ENCODE data around the gene QPCT.
"Not testable (repeated sequence)": the region's sequence is repeated elsewhere in the genome, so short reads cannot be mapped to it uniquely, and the experiment has no call there.

The QPCT gene

DNA sequence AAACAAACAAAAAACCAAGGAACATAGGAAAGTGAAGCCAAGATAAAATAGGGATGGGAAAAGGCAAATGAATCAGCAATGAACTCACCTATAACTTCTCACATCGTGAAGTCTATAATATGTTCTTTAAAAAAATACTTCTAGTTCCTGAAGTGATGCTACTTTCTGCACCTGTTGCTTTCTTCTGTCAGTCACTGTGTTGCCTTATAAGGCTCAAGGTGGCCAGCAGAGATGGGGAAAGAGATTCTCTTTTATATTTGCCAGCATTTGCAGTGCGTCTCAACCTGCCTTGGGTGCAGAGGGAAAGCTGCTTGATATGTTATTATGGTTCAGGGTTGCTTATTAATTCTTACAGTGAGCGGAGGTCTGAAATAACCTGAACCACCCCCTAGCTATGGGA is 14.0 kb downstream of the QPCT start:
- DNase-seq (ENCODE audit: low spot score), result no peak

DNA sequence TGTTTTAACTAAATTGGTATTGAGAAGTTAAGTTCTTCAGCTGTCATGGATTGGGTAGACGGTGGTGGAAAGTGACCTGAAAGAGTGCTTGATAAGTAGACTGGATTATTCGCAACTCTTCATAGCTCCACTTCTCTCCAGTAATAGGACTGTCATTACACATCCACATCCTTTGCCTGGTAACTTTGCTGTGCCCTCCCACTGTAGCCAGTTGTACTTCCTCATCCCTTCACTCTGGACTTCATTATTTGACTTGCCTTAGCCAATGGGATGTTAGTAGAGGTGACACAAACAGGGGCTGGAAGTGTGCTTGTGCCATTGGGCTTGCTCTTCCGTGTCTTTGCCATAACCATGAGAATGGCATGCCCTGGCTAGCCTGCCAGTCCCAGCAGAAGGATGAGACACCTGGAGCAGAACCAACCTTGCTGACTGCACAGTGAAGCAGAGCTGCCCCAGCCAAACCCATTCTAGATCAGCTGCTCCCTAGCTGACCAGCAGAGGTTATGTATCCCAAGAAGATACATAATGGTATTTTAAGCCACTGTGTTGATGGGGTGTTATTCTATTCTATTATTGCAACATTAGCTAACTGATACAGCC is 16.9 kb downstream of the QPCT start:
- DNase-seq (ENCODE audit: low spot score), result peak; percentile 33

DNA sequence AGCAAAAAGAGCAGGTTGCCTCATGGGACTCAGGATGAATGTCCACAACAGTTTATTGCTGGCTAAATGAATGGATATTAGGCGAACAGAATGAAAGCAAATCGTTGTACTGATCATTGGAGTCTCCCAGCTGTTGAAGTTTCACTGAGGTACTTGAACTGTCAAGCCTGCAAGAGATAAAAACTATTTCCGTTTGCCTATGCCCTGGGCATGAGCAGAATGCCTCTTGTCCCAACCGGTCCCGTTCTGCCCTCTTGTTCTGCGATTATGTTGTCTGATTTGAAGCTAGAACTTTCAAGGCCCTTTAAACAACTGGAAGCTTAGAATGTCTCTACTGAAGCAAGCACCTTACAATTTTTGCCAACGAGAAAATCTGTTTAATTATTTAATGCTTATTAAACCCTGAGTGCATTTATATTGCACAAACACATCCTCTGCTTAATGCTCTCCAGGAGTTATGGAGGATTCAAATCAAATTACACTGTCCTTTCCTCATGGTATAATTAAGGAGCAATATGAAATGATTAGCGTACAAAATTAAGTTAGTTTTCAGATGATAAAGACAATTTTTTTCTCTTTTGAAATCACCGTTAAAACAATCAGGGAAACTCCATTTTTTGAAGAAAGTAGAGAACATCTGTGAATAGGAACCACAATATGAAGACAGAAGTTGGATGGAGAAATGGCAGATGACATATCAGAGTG is 17.7 kb downstream of the QPCT start:
- no peak for DNase-seq (ENCODE audit: low spot score)

DNA sequence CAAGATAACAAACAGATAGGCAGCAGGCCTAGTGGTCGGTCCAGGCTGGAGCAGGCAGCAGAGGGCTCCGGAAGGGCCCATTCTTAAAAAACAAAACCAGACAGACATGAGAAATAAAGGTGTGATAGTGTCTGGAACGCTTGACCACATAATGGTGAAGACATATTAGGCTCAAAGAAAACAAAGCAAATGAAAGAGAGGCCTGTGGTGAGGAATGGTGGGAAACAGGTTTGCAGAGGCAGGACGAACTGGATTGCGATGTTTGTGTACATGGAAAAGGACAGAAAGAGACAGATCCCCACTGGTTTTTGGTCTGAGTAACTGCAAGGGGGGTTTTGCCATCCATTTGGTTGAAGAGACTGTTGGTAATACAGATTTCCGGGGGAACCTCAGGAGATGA is 19.9 kb downstream of the QPCT start:
- DNase-seq (ENCODE audit: low spot score), result no peak

DNA sequence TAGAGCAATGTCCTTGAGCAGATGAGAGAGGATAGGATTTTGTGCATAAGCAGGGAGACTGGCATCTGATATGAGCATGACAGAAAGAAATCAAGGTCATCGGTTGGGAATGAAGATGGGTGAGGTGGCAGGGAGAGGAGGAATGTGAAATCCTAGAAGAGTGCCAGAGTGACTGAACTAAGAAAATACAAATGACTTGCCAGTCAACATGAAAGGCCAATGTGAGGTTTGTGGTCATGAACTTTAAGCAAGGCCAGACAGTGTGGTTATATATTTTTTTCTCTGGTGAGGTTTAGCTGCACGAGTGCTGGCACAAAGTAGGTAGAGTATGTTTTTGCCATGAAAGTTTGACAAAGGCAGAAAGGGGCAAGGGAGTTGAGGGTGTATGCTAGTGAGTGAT is 21.2 kb downstream of the QPCT start:
- peak; percentile 80 for DNase-seq (ENCODE audit: low spot score)

DNA sequence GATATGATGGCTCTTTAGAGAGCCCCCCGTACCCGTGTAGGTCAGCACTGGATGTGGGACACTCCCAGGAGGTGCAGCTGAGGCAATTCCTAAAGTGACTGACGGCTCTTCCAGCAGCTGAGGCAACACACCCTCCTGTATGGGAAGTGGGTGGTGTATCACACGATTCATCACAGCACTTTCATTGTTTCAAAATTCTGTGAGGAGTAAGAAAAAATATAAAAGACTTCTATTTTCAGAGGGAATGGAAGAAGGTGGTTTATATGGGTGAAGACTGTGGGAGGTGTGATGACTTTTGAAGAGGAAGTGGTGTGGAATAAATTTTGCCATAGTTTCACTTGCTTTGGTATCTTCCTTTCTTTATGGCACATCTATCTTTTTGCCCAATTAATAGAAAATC is 22.3 kb downstream of the QPCT start:
- no peak for DNase-seq (ENCODE audit: low spot score)

DNA sequence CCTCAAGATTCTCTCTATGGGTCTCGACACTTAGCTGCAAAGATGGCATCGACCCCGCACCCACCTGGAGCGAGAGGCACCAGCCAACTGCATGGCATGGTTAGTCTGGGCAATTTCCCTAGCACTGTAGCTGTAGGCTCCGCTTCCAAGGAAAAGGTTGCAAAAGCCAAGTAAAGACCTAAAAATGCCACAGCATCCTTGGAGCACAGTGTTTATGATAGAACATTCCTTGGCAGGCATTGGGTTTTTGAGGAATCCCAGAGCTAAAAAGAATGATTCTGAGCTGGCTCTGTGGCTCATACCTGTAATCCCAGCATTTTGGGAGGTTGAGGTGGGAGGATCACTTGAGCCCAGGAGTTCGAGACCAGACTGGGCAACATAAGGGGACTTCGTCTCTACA is 22.9 kb downstream of the QPCT start:
- DNase-seq (ENCODE audit: low spot score), result no peak

DNA sequence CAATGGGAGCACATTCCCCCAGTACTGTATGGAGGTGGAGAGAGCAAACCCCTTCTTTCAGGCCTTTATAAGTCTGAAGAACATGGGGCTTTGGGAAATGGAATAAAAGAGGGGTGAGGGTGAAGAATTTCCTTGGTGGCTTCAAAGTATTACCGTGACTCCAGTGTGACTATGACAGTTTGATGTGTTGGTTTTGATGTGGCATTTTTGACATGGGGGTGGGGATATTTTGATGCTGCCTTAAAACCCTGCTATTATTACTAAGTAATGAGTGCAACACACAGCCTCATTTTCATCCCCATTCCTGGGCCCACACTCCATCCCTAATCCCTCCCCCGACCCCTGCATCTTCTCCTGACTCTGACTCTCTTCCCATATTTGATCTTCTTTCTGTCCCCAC is 23.6 kb downstream of the QPCT start:
- no peak for DNase-seq (ENCODE audit: low spot score)

DNA sequence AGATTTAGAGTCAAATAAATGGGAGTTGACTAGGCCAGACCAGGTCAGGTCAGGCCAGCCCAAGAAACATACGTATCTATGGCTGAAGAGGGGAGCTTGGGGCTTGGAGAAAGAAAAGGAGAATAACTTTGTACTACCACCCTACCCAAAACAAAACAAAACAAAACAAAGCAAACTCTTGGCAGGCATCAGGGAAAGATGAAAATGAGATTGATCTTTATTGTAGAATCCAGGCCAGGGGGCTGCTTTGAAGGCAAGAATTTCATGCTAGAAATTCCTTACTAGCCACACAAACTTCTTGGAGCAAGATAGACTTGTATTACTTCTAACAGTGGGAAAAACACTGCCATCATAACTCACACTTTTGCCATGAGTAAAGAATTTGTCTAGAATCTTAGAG is 26.2 kb downstream of the QPCT start:
- DNase-seq (ENCODE audit: low spot score), result no peak

DNA sequence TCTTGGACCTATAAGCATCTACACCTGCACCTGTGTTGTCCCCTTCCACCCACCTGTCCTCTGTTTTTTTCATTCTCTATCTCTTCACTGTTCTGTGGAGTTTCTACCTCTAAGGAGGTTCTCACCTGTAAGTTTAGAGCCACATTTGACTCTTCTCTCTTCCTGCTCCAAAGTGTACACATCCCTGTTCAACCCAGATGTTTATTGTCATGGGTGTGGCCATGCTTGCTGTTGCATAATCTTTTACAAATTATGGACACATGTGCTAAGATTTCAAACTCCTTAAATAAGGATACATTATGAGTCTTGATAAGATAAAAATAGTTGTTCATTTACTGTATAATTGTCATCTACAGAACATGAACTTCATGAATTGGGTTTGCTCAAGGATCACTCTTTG is 27.6 kb downstream of the QPCT start:
- no peak for DNase-seq (ENCODE audit: low spot score)

DNA sequence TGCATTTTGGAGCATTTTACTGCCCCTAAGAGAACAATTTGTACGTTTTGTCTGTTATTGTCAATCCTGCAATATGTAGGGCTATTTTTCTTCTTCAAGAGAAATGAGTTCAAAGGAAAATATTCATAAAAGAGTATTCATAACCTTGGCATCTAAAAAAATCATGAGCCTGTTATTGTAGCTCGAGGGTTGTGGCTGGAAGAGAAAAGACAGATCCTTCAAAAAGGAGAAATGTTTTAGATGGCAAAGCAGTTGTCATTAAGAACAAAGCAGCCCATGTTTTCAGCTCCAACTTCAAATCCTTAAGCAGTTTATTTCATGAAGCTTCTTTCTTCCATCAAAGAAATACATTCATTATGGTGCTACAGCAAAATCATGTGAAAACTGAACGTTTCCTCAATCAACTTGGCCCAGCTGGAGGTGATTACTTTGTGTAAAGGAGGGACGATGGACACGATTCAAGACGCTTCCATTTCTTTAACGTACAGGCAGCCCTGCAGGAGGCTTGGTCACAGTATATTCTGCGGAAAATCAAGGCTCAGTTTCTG is 31.4 kb downstream of the QPCT start:
- no peak for DNase-seq (ENCODE audit: low spot score)

DNA sequence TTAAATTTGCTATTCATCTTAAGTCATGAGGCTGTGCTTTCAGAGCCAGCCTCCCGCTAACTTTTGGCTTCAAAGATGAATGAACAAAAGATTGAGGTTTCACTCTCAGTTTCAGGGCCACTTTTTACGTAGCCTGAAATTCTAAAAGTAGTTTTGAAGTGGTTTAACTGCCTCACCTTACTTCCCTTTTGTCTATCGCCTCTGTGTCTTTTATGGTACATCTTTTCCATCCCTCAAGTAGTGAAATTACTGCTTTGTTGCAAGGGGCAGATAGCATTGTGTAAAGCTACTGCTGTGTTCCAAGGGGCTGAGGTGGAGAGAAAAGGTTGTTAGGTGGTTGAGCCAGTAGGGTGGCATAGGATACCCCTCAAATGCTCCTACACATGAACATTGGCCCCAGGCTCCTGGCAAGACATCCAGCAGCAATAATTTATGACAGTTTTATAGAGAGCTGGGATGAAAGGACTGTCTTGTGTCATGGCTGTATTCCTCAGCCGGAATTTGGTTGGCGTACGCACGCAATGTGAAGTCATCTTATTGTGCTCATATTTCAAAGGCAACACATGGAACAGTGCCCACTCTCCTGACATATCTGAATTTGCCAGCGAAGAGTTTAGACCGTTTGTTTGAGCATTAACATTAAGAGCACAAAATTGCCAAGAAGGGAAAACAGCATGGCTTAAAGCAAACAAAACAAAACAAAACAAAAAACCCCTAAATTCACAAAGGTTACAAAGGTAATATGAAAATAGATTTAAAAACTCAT is 32.2 kb downstream of the QPCT start:
- peak; percentile 21 for DNase-seq (ENCODE audit: low spot score)

DNA sequence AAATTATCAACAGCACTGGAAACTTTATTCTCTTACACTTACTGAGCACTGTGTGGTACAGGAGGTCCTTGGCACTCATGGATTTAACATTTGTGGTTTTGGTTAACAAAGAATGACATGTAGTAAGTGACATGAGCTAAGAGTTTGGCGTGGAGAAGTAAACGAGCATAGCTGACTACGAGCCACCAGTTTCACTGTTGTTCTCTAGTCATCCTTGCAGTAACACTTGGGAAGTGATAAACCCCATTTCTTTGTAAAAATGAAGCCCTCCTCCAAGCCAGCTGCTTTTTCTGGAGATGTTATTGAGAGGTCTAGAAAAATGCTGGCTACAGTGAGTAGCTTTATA is 32.7 kb downstream of the QPCT start:
- DNase-seq (ENCODE audit: low spot score), result peak; percentile 52

DNA sequence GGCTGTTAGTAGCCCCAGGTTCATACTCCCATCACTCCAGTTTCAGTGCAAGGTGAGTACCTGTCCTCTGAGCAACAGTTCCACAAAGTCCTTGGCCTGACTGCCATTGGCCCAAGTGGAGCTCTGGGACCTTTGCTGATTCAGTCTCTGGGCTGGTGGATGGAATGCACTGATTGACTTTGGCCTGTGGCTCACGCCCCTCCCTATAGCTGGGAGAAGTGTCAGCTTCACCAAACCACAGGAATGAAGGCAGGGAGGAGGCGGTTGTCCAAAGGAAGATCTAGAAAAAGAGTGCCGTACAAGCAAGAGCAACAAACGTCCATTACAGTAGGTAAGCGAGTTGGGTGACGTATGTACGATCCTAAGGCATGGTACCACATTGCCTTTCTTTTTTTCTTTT is 34.0 kb downstream of the QPCT start:
- DNase-seq (ENCODE audit: low spot score), result peak; percentile 89

DNA sequence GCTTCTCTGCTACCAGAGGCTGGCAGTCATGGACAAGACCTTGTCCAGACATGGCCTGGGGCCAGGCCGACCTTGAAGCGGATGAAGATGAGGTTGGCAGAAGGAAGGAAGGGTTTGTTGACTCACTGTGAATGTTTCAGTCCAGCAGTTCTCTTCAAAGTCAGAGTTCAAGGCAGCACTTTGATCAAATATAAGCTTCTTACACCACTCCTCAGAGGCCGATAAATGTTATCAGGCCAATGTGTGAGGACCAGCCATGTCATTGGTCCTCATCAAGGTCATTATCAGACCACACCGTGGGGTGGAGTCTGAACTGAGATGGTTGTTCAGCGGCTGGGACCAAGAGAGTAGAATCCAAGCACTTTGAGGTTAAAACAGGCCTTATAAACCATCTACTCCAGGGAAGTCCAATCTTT is 35.5 kb downstream of the QPCT start:
- peak; percentile 58 for DNase-seq (ENCODE audit: low spot score)

DNA sequence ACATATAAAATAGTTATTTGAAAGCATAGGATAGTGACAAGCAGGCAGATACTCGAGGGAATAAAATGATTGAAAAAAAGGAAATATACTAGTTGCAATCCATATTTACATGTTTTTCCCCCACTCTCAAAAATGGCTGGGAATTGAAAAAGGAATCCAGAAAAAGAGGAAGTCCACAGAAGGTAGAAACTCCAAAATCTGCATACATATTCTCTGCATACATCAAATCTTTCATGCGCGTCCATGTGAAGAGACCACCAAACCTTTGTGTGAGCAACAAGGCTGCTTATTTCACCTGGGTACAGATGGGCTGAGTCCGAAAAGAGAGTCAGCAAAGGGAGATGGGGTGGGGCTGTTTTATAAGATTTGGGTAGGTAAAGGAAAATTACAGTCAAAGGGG is 36.4 kb downstream of the QPCT start:
- not testable (repeated sequence) for DNase-seq (ENCODE audit: low spot score)

DNA sequence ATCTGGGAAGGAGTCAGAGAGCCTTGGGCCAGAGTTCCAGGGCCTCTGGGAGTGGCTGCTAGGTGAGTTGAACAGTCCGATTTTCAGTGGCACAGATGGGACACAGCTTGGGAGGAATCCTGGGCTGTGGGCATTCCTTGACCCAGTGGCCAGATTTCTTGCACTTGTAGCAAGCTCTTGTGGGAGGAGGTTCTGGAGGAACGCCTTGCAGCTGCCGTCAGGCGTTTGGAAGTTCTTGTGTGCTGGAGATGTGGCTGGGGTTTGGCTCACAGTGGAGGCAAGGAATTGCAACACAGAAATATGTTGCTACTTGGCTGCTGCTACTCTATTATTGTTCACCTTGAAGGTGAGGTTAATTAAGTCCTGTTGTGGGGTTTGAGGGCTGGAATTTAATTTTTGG is 39.8 kb downstream of the QPCT start:
- not testable (repeated sequence) for DNase-seq (ENCODE audit: low spot score)

DNA sequence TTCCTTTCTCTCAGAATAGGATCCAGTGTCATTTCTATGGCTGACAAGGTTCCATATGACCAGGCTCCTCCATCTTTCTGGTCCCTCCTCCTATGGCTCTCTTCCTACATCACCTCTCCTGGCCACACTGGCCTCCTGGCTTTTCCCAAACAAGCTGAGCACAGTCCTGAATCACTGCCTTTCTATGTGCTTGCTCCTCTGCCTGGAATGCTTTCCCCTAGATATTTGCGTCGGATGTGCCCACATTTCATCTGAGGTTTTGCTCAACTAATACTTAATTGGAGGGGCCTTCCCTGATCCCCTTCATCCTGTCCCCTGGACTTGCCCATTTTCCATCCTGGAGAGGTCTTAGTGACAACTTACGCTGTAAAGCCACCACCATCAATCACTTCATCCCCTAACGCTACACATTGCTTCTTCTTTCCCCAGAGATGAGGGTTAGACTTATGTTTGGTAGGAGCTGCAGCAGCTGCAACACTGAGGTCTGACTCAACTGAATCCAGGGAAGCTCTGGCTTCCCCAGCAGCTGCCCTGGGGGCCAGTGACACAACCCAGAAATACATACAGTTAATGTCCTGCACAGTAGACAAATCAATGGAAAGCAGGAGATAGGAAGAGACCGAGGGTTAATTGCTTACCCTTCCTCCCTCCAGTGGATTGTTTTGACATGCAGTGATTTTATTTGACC is 42.9 kb downstream of the QPCT start:
- peak; percentile 44 for DNase-seq (ENCODE audit: low spot score)

DNA sequence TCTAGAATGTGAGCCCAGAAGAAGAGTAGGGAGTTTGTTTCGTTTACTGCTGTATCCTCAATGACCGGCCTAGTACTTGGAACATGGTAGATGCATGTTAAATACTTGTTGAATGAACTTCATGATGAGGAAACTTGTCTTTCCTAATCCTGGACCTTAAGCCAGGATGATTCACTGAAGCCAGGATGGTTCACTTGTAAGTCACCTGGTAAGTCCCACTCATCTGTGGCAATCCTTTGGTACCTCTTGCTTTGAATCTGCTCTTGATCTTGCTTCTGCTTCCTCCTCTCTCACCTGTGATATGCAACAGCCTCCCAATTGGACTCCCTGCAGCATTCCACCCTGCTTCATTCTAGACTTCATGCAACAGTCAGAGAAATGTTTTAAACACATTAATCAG is 43.6 kb downstream of the QPCT start:
- DNase-seq (ENCODE audit: low spot score), result peak; percentile 90

DNA sequence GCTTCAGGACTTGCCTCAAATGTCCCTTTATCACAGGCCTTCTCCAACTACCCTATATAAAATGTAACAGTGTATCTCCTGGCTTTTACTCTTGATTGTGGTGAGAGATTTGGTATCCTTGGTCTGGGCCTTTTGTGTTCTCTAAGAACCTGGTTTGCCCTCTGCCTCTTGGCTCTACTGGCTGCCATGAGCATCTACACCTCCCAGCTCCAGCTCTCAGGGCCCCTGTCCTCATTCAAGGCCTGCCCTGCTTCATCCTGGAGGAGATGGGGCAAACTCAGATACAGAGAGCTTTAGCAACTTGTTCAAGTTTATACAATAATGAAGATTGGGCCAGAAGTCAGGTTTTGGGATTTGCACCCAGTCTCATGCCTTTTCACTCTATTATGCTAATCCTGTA is 45.0 kb downstream of the QPCT start:
- no peak for DNase-seq (ENCODE audit: low spot score)

DNA sequence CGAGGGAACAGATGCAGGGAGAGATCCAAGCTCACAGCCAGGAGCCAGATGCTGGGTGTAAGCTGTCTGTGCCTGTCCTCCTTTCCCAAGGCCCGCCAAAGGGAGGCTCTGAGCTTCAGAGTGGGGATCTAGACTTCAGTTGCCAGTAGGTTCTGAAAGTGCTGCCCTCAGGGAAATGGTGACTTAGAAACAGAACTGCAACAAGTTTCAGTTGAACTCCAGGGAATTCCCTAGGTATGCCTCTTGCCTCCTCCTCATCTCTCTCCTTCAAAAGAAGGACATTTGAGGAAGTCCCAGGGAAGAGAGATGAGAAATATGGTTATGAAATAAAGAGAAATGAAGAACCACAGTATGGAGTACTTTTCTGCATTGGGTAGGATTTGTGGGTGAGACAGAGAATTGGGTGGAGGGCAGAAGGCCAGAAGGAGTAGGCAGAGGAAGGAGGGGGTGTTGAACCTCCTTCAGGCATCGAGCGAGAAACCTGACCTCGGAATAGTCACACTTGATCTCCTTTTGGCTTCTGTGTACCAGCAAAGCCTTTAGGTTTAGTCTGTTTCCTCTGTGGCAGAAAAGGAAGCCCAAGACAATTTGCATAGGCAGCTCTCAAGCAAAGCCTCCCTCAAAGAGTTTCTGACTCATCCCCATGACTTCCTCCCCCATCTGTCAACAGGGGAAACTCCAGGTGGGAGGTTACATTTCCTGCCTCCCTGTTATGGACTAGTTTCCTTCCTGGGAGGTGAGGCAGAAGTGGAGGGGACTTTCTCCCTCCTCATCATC is 45.7 kb downstream of the QPCT start:
- DNase-seq (ENCODE audit: low spot score), result peak; percentile 98

DNA sequence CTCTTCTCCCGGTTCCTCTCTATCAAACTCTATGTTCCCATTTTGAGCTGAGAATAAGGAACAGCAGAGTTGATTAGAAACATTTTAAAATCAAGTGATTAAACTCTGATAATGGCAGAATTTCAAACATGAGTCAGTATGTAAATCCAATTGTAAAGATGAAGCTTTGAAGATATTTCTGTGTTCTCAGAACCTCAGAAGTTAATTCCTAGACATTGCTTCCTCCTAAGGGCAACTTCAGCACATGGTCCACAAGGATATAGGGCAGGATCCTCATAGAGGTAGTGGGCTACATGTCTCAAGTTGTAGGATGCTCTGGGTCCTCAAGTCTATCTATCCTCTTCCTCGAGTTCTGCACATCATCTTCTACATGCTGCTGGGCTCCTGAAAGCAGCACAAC is 46.3 kb downstream of the QPCT start:
- no peak for DNase-seq (ENCODE audit: low spot score)
